B cell (primary cell): Measurements from ENCODE around the gene DUOXA2. TPM values are rescaled to one million over a fixed set of nuclear protein-coding genes. Genes with fewer than 3 reads are reported as not detected.
A peak's percentile ranks its signal among the peaks of the same experiment; 100 is the strongest.

ENCODE experiments used
- ATAC-seq: fragments of 200-7000 bp; cut with Tn5 transposase; one replicate; pipeline ENCODE4 v1.10.0; 2021; ENCODE audit warnings: low read depth, mild to moderate bottlenecking, moderate number of reproducible peaks, moderate library complexity
- CTCF ChIA-PET: fragments of 350-600 bp; sonication (Branson Sonifier 250); formaldehyde crosslinking; loops from one replicate; lab custom pipeline; 2021; ENCODE audit warnings: antibody characterized with exemption, inconsistent platforms; lab: Charles Lee
- POLR2A ChIA-PET: fragments of 350-600 bp; sonication (Branson Sonifier 250); formaldehyde crosslinking; loops from one replicate; lab custom pipeline; 2021; ENCODE audit warnings: antibody characterized with exemption; lab: Charles Lee
- DNase-seq: peaks from one replicate; pipeline ENCODE4 v3.0.0; 2013
- H2AFZ ChIP-seq: 2 replicates; pipeline ENCODE4 v1.6.1; 2012; ENCODE audit warnings: mild to moderate bottlenecking, low read depth, low read length; ENCODE audit not compliant: insufficient read depth, poor library complexity, severe bottlenecking
- H3K27ac ChIP-seq, 2 donors: 1 replicate in 1 of 2; 2 replicates in 1 of 2; pipeline ENCODE4 v1.5.1; 2012 to 2013; ENCODE audit warnings: low read length in 2 of 2, mild to moderate bottlenecking in 2 of 2, moderate library complexity in 1 of 2
- H3K27me3 ChIP-seq, 4 experiments: fragments of 200-600 bp in 1 of 4; sonication (generic) in 1 of 4; replicated peaks in 1 of 4; 1 replicate in 2 of 4; 2 replicates in 2 of 4; pipeline versions ENCODE4 v1.6.1 to v1.7.0; 2013 to 2016; ENCODE audit warnings: low read length in 3 of 4, mild to moderate bottlenecking in 2 of 4, mixed read lengths in 1 of 4, moderate library complexity in 1 of 4; ENCODE audit not compliant: insufficient read depth in 4 of 4, control insufficient read depth in 3 of 4; ENCODE audit errors: control extremely low read depth in 1 of 4
- H3K36me3 ChIP-seq, 2 experiments: replicated peaks in 1 of 2; 1 replicate in 1 of 2; 2 replicates in 1 of 2; pipeline versions ENCODE4 v1.6.1 to v1.7.1; 2013; ENCODE audit warnings: low read length in 1 of 2; ENCODE audit not compliant: insufficient read depth in 2 of 2, control insufficient read depth in 1 of 2; ENCODE audit errors: control extremely low read depth in 1 of 2, extremely low read depth in 1 of 2
- H3K4me1 ChIP-seq, 2 donors: fragments of 200-600 bp in 1 of 2; sonication (generic) in 1 of 2; 1 replicate in 1 of 2; 2 replicates in 1 of 2; pipeline versions ENCODE4 v1.5.1 to v1.6.1; 2013 to 2017; ENCODE audit warnings: low read length in 2 of 2; ENCODE audit not compliant: control insufficient read depth in 2 of 2, insufficient read depth in 2 of 2
- H3K4me2 ChIP-seq: replicated peaks from 2 replicates; pipeline ENCODE3; 2012; ENCODE audit warnings: mild to moderate bottlenecking, low read depth, low read length; ENCODE audit not compliant: poor library complexity, severe bottlenecking
- H3K4me3 ChIP-seq, 5 experiments: fragments of 200-600 bp in 1 of 5; sonication (generic) in 1 of 5; 1 replicate in 3 of 5; 2 replicates in 2 of 5; pipeline versions ENCODE4 v1.5.1 to v1.7.0; 2011 to 2016; ENCODE audit warnings: low read length in 4 of 5, mild to moderate bottlenecking in 4 of 5, low read depth in 2 of 5, control low read depth in 1 of 5, moderate library complexity in 1 of 5; ENCODE audit not compliant: insufficient read depth in 1 of 5; ENCODE audit errors: control extremely low read depth in 1 of 5, extremely low read depth in 1 of 5
- H3K79me2 ChIP-seq: fragments of 200-600 bp; sonication (generic); one replicate; pipeline ENCODE4 v1.6.0; 2016; ENCODE audit warnings: low read length; ENCODE audit not compliant: control insufficient read depth, insufficient read depth
- H3K9ac ChIP-seq: fragments of 200-600 bp; sonication (generic); 2 replicates; pipeline ENCODE4 v1.6.1; 2017; ENCODE audit warnings: mild to moderate bottlenecking, low read length, moderate library complexity
- H3K9me3 ChIP-seq, 3 donors: one replicate each; pipeline versions ENCODE4 v1.6.1 to v1.7.1; 2013; ENCODE audit warnings: low read length in 2 of 3; ENCODE audit not compliant: control insufficient read depth in 2 of 3, insufficient read depth in 1 of 3; ENCODE audit errors: control extremely low read depth in 1 of 3
- H4K20me1 ChIP-seq: 2 replicates; pipeline ENCODE4 v1.6.0; 2012; ENCODE audit warnings: mild to moderate bottlenecking, low read length; ENCODE audit not compliant: insufficient read depth, control insufficient read depth, poor library complexity, severe bottlenecking
- H3K27ac Mint-ChIP-seq: one replicate; pipeline ENCODE4 v1.8.0; 2021; ENCODE audit warnings: mixed read lengths
- H3K27me3 Mint-ChIP-seq: one replicate; pipeline ENCODE4 v1.8.0; 2021; ENCODE audit warnings: mixed read lengths
- H3K4me1 Mint-ChIP-seq: one replicate; pipeline ENCODE4 v1.8.0; 2021; ENCODE audit warnings: mixed read lengths
- H3K4me3 Mint-ChIP-seq: one replicate; pipeline ENCODE4 v1.8.0; 2021; ENCODE audit warnings: mixed read lengths
- H3K9me3 Mint-ChIP-seq: one replicate; pipeline ENCODE4 v1.8.0; 2022; ENCODE audit warnings: mixed read lengths; ENCODE audit not compliant: insufficient read depth
- CTCF ChIP-seq: fragments of 200-600 bp; IDR thresholded peaks from one replicate; pipeline ENCODE4 v1.8.0; 2022; ENCODE audit warnings: antibody characterized with exemption, mild to moderate bottlenecking
- EZH2 ChIP-seq: IDR thresholded peaks from 2 replicates; pipeline ENCODE4 v1.6.1; 2012; ENCODE audit warnings: borderline replicate concordance, low read depth, mild to moderate bottlenecking, moderate library complexity, low read length; ENCODE audit not compliant: insufficient read depth, poor library complexity, severe bottlenecking
- WGBS: methylation state at CpG from one replicate; pipeline ENCODE4 v1.1.5; 2013; ENCODE audit warnings: missing lambda C conversion rate; ENCODE audit not compliant: insufficient coverage; 5-methylcytosine and 5-hydroxymethylcytosine counted together
- intact Hi-C: fragments of 100-400 bp; cut with micrococcal nuclease; formaldehyde crosslinking; loops from one replicate; pipeline ENCODE4 v1.10.0; 2022
- polyA plus RNA-seq: library from polyadenylated mRNA; depleted of rRNA; stranded (reverse); fragments of >200 nt; gene quantifications from 2 replicates; pipeline ENCODE4 v1.2.3, GENCODE V29; 2012
- total RNA-seq, 2 donors: library from RNA; stranded (reverse); fragments of 120-200 nt in 1 of 2; gene quantifications; 1 replicate in 1 of 2; 2 replicates in 1 of 2; pipeline versions ENCODE4 v1.2.3 to v1.2.4, GENCODE V29; 2013 to 2022

The DUOXA2 gene
- total and polyA plus RNA-seq, 2 donors (not counting 1 experiment from before 2014, with no cell fraction given), result not detected

DNA sequence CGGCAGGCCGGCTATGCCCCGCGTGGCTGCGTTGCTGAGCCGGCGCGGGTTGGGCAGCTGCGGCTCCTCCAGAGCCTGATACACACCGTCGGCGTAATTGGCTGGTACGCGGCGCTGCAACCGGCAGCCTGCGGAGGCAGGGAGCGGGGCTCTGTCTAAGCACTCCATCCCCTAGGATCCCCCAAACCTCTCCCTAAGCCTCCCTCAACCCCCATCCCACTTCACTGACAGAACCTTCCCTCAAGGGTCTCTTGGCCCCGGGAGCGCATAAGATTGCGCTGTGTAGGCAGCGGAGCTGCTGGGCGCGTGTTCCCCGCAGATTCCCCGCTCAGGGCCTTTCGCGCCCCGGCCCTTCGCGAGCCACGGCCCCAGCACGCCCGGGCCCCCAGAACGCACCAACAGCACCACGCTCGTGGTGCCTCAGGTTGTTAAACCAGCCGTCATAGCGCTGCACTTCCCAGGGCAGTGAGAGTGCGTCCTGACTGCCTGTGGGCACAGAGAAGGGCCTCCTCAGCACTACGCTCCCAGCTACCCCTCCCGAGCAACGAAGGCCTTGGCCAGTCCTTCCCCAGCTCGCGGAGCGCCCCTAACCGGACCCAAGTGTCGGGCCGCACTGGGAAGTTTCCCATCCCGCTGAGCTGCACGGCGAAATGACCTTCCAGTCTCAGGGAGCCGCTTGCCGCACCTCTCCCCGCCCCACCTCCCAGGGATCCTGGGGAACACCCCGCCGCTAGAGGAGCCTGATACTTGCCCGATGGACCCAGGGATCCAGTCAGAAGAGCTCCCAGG, 1.3 kb upstream of the DUOXA2 start:
- ChIA-PET POLR2A (no interaction called here), CTCF (interaction anchor here (0.6 to 5.5 kb wide), 8 partner anchors 9 to 259 kb away, joined by 3 to 32 read pairs (median 4); partner anchors contain the start of gene SORD)
- Histone ChIP-seq H3K4me2 (peak overlapping the region; percentile 72), H2AFZ (peak overlapping the region; percentile 3), H3K4me1 (peaks cover 51 to 60% of the 10 kb centered on the region in 2 donors), H3K79me2 (no peaks in the 10 kb centered on the region), H3K27me3 (peaks cover 0 to 85% (median 60%) of the 10 kb centered on the region in 4 experiments), H3K36me3 (no peaks in the 10 kb centered on the region), H3K9me3 (peaks cover 0 to 42% (median 0%) of the 10 kb centered on the region in 3 donors), H4K20me1 (no peaks in the 10 kb centered on the region), H3K4me3 (peak overlapping the region in 3 of 5 experiments; percentile 18 to 23 (median 21)), H3K27ac (no peak overlapping the region), H3K9ac (no peak overlapping the region)
- ATAC-seq (no peak), DNase-seq (peak; percentile 50)
- WGBS, result 4% methylated on average over 56 of the region's 58 CpGs
- peak overlapping the region; percentile 85 for H3K4me3 Mint-ChIP-seq
- H3K4me1 Mint-ChIP-seq, result peaks cover 52% of the 10 kb centered on the region
- no peaks in the 10 kb centered on the region for H3K9me3 Mint-ChIP-seq
- TF ChIP-seq EZH2 (no peak), CTCF (no peak)
- intact Hi-C loops, result loop anchor here (10.0 kb wide), 1 partner anchor 82 kb away; no protein-coding TSS in a partner anchor
- H3K27ac Mint-ChIP-seq, result no peak overlapping the region
- H3K27me3 Mint-ChIP-seq, result peaks cover 77% of the 10 kb centered on the region
